ENCODE results near the gene GPRASP3. TPM values are rescaled to one million over a fixed set of nuclear protein-coding genes. Genes with fewer than 3 reads are reported as not detected.
"Not testable (repeated sequence)": the region's sequence is repeated elsewhere in the genome, so short reads cannot be mapped to it uniquely, and the experiment has no call there.

Gene GPRASP3, protein sequence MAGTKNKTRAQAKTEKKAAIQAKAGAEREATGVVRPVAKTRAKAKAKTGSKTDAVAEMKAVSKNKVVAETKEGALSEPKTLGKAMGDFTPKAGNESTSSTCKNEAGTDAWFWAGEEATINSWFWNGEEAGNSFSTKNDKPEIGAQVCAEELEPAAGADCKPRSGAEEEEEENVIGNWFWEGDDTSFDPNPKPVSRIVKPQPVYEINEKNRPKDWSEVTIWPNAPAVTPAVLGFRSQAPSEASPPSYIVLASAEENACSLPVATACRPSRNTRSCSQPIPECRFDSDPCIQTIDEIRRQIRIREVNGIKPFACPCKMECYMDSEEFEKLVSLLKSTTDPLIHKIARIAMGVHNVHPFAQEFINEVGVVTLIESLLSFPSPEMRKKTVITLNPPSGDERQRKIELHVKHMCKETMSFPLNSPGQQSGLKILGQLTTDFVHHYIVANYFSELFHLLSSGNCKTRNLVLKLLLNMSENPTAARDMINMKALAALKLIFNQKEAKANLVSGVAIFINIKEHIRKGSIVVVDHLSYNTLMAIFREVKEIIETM
- polyA plus RNA-seq (ENCODE audit: insufficient read depth in 1 of 5, insufficient read length in 5 of 5, low replicate concordance in 1 of 5): 10 to 100 TPM; 13.2 to 19.4 (median 17.3) TPM
- long read RNA-seq, donor 1, full-length matches to known transcripts: 2 of 2 reads
- long read RNA-seq, donor 1, partial matches to known transcripts: 0 of 2 reads
- long read RNA-seq, donor 1, other reads (novel, unspliced or antisense): 0 of 2 reads
- long read RNA-seq, donor 2, full-length matches to known transcripts: 1 of 1 reads
- long read RNA-seq, donor 2, partial matches to known transcripts: 0 of 1 reads
- long read RNA-seq, donor 2, other reads (novel, unspliced or antisense): 0 of 1 reads
- long read RNA-seq, donor 3, full-length matches to known transcripts: 1 of 1 reads
- long read RNA-seq, donor 3, partial matches to known transcripts: 0 of 1 reads
- long read RNA-seq, donor 3, other reads (novel, unspliced or antisense): 0 of 1 reads
- long read RNA-seq, donor 4, full-length matches to known transcripts: 2 of 2 reads
- long read RNA-seq, donor 4, partial matches to known transcripts: 0 of 2 reads
- long read RNA-seq, donor 4, other reads (novel, unspliced or antisense): 0 of 2 reads
- long read RNA-seq, donor 5, full-length matches to known transcripts: 2 of 2 reads
- long read RNA-seq, donor 5, partial matches to known transcripts: 0 of 2 reads
- long read RNA-seq, donor 5, other reads (novel, unspliced or antisense): 0 of 2 reads
- long read RNA-seq, donor 6, full-length matches to known transcripts: 3 of 3 reads
- long read RNA-seq, donor 6, partial matches to known transcripts: 0 of 3 reads
- long read RNA-seq, donor 6, other reads (novel, unspliced or antisense): 0 of 3 reads
- long read RNA-seq, donor 7, partial matches to known transcripts: 0 of 6 reads
- long read RNA-seq, donor 7, other reads (novel, unspliced or antisense): 0 of 6 reads
- long read RNA-seq, donor 8: 0 reads

DNA sequence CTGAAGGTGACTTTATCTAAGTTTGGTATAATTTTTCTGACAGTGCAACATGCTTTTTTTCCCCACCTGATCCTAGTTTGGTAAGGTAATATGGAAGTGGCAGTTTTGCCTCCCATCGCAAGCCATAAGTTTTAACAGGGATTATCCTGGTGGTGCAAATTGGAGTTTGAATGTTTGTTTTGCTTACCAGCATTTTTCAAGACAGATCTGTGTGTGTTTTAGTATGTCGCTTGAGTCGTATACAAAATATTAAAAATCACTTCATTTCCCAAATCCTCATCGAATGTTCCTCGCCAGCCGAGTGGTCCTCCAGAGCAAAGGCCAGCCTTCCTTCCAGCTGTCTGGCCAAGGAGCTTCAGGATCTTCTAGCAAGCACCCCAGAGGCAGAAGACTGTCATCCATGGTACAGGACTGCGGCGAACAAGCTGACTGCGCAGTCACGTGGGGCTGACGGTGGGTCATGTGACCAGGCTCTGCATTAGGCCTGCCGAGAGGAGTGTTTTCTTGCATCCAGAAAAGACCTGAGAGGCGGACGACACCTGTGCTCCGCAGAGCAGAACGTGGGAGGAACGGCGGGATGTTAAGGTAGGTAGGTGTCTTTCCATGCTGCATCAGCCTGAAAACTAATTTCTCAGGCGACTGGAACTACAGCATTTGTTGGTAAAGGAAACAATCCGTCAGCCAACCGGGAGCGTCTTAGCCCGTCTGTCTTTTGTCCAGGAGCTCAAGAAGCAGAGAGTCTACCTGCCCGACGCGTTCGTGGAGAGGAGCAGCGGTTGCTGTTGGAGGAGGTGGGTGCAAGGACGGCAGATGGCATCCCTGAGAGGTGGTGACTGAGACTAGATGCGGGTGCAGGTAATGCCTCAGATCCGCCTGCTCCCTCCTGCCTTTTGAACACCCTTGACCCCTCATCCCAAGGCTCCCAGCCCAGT is at the start of gene GPRASP3:
Gene GPRASP3 (plus strand): TSS at position 507 of the 932 bp plus-strand sequence. CDS start 28,253 bp downstream, outside the sequence.
- peak; percentile 64 to 71 for DNase-seq

DNA sequence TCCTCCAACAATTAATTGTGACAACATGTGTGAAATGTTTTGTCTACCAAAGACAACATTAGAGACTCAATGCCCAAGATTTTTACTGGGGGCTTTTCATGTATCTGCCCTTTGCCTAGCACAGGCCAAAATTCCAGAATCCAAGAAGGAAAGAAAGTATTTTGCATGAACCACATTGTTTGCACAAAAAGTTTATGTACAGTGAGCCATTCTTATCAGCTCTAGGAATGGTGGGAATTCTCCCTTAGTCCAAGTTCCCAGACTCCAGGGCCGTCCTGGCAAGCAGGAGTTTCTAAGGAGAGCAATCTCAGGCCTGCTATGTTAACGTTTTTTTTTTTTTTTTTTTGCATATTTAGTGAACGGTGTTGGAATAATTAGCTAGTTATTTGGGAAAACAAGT is 47.7 kb upstream of the GPRASP3 start:
- no peak for DNase-seq

DNA sequence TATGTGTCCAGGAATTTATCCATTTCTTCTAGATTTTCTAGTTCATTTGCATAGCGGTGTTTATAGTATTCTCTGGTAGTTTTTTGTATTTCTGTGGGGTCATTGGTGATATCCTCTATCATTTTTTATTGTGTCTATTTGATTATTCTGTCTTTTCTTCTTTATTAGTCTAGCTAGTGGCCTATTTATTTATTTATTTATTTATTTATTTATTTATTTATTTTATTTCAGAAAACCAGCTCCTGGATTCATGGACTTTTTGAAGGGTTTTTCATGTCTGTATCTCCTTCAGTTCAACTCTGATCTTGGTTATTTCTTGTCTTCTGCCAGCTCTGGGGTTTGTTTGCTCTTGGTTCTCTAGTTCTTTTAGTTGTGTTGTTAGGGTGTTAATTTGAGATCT is 43.1 kb upstream of the GPRASP3 start:
- DNase-seq: not testable (repeated sequence)

DNA sequence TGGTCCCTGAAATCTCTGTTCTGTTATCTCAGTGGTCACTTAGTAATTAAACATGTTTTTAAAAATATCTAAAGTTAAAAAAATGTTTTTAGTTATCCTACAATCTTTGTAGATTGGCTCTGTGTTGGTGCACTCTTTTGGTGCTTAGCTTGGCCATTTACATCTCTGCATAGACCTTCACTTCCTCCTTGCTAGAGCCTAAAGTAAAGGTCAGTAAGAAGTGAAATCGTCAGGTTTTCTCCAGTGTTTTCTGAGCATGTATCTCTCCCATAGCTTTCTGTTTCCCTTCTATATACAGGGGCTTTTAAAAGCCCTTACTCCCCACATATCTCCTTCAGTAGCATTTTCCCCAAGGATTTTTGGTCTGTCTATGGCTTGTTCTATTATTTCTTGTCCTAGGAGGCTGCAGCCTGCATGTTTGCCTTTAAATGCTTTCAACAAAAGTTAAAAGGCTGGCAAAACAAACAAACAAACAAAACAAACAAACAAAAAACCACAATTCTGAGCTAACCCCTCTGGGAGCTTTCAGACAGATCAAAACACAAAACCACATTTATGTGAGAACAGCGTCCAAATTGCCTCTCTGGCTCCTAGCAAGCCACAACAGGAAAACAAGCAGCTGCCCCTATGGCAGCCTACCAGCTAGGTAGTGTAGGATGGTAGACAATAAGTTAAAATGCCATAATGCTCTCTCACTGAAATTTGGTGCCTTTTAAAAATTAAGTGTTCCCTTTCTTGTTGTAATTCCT is 35.6 kb upstream of the GPRASP3 start:
- DNase-seq: no peak

DNA sequence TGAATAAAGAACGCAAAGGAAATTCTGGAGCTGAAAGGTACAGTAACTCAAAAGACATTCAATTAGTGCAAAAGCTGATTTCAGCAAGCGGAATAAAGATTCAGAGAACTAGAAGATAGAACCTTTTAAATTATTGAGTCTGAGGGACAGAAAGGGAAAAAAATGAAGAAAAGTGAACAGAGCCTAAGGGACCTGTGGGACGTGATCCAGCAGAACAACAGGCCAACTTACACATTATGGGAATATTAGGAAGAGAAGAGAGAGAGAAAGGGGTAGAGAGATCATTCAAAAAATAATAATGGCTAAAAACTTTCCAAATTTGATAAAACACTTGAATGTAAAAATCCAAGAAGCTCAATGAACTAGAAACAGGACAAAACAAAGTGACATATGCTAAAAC is 25.8 kb upstream of the GPRASP3 start:
- DNase-seq: no peak

DNA sequence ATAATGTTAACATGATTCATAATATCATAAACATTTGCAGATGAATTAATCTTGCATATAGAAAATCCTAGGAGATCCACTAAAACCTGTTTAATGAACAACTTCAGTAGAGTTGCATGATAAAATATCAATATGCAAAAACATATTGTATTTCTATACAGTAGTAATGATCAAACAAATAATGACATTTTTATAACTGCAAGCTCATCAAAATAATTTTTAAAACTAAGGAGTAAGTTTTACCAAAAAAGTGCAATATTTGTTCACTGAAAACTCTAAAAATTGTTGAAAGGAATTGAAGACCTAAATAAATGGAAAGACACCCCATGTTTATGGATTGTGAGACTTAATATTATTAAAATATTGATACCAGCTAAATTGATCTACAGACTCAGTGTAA is 24.2 kb upstream of the GPRASP3 start:
- DNase-seq: no peak

DNA sequence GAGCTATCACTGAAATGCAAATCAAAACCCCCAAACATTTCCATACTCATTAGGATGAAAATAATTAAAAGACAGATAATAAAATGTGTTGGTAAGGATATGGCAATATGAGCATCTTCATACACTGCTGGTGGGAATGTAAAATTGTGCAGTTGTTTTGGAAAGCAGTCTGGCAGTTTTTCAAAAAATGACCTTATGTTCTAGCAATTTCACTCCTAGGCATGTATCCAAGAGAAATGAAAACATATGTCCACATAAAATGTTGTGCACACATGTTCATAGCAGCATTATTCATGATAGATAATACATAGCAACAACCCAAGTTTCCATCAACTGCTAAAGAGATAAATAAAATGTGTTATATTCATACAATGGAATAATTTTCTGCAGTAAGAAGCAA is 23.0 kb upstream of the GPRASP3 start:
- DNase-seq: peak; percentile 38 to 44

DNA sequence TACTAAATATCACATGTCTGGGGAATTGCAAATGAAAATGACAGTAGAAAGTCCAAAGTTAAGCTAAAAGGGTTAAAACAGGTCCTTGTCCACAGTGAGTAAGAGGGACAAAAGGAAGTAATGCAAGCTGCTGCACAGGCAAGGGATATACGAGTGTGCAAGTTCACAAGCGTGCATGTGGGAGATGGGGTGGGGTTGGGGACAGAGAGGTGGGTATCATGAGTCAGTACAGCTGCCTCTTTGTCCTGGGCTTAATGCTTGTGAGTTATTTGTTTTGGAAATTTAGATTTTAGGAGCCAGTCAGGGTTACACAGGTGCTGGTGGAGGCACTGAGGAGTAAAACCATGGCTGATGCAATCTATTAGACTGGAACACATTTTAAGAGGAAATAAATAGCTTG is 11.6 kb upstream of the GPRASP3 start:
- DNase-seq: no peak

DNA sequence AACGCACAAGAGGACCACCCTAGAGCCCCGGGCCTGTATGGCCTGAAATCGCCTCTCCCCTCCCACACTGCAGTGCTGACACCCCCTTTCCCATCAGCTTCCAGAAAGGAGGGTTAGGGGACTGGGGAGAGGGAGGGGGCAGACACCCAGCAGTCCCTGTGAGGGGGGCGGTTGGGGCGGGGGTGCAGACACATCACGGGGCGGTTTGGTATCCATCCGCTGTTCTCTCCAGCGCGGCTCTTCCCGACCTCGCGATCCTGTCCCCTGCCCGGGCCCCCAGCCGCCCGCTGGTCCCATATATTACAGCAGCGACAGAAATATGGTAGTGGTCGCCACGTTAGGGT is 8.7 kb upstream of the GPRASP3 start:
- DNase-seq: no peak

DNA sequence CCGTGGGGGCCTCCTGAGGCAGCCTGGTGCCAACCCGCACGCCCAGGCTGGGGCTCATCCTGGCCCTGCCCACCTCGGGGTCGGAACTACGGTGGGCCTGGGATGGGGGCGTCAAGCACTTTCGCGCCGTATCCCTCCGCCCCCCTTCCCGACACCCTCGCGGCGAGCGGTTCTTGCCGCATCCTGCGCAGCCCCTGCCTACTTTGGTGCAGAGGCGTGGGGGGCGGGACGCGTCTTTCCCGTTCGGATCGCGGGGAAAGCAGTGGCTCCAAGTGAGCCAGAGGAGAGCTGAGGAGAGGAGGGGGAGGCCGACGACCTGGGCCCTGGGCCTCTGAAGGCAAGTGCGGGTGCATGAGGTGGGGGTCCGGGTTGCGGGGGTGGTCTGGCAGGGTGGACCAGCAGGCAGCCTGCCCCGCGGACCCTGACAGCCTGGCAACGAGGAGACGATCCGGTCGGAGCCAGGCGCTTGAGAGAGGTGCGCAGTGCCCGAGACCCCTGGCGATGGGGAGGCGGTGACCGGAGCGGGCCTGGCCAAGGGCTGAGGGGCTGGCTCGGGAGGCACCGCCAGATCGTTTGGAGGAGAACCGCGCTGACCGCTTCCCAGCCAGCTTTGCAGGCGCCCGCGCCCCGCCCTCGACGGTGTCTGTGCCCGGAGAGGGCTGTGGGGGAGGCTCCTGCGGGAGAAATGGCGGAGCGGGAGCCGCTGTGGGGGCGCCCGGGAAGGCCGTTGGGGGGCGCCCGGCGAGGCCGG is 8.2 kb upstream of the GPRASP3 start, which contains the start of gene GPRASP2:
Gene GPRASP2 (plus strand): TSS at position 233 of the 751 bp plus-strand sequence. CDS start 2,422 bp downstream, outside the sequence.
- peak; percentile 57 for DNase-seq

DNA sequence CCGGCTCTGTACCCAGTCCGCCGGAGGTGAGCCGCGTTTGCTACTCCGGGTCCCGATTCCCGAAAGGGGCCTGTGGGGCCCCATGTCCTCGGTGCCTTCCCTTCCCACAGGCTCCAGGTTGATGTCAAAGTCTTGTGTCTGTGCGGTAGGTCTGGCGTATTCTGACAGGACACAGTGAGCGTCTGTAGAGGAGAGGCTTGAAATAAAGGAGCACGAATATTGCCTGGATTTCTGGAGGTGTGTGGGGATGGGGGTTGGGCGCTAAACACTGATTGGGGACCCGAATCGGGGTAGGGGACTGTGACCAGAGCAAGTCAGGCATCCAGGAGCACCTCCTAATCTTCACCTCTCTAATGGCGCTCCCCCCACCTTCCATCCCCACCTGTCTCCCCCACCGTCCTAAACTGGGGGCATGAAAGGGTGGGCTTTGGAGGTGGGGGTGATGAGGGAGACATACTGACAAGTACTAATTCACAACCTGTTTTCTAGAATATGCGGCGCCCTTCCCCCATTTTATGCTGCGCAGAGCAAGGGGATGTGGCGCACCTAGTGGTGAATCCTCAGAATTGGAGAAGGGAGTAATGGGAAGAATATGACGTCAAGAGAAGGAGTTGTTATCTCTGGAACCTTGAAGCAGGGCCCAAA is 7.4 kb upstream of the GPRASP3 start:
- DNase-seq: peak; percentile 46 to 64

DNA sequence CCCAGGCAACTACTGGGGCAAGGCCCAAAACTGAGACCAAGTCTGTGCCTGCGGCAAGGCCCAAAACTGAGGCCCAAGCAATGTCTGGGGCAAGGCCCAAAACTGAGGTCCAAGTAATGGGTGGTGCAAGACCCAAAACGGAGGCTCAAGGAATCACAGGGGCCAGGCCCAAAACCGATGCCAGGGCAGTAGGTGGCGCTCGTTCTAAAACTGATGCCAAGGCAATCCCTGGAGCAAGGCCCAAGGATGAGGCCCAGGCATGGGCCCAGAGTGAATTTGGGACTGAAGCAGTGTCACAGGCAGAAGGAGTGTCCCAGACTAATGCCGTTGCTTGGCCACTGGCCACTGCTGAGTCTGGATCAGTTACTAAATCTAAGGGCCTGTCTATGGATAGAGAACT is 5.5 kb upstream of the GPRASP3 start:
- DNase-seq: no peak

DNA sequence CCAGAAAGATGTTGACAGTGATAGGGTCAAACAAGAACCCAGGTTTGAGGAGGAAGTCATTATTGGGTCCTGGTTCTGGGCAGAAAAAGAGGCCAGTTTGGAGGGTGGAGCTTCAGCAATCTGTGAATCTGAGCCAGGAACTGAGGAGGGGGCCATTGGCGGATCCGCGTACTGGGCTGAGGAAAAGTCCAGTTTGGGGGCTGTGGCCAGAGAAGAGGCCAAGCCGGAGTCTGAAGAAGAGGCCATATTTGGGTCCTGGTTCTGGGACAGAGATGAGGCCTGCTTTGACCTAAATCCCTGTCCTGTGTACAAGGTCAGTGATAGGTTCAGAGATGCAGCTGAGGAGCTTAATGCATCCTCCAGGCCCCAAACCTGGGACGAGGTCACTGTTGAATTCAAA is 4.6 kb upstream of the GPRASP3 start:
- no peak for DNase-seq

DNA sequence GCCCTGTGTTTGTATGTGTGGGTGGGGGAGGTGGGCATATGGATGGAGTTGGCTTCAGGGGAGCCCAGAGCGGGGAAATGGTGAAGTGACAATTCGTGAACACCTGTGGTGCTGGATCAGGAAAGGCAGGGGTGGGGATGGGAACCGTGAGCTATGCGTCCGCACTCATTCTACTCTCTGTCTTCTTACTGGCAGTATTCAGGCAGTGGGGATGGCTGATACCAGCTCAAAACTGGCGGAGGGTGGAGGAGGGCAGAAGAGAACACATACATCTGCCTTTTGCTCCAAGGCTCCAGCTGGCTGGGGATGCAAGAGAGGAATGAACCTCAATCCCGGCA is 595 bp downstream of the GPRASP3 start:
- not testable (repeated sequence) for DNase-seq

DNA sequence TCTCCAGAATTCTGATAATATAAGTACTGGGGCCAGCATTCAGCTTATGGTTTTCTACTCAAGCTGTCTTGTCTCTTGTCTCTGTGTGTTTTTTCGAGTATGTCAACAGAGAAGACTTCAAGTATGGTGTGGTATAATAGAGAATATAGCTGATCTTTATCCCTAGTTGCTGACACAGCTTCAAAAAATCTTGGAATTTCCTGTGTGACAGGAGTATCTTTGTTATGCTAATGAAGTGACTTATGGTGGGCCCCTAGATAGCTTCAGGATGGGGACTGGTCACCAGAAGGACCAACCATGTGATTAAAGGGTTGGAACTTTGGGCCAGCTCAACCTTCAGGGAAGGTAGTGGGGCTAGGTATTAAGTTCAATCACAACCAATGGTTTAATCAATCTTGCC is 2.9 kb downstream of the GPRASP3 start:
- DNase-seq: no peak

DNA sequence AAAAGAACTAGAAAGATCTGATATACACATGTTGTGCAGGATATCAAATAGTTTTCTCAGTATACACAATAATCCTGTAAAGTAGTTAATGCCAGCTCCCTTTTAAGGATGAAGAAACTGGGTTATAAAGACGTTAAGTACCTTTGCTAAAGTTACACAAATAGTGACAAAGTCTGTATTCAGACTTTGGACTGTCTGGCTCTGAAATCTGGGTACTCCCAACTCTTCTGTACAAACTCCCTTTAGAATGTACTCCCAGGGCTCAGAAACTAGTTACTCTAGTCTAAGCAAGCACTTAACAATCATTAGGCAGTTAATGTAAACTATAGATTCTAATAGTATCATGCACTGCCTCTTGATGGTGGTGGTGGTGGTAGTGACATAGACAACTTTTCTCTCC is 7.2 kb downstream of the GPRASP3 start:
- DNase-seq: no peak

DNA sequence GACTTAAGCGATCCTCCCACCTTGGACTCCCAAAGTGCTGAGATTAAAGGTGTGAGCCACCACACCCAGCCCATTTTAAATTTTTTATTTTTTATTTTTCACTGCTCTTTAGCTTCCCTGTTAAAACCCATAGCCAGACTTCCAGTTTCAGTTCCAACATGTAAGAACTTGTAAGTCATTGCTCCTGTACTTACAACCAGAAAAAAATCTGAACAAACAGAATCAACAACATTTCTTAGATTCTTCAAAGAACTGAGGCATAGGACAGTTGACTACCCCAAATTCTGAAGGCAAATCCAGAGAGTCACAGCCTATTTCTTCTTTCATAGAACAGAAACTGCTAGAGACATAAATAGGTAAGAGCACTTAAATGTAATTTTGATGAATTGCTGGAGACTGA is 8.1 kb downstream of the GPRASP3 start:
- no peak for DNase-seq

DNA sequence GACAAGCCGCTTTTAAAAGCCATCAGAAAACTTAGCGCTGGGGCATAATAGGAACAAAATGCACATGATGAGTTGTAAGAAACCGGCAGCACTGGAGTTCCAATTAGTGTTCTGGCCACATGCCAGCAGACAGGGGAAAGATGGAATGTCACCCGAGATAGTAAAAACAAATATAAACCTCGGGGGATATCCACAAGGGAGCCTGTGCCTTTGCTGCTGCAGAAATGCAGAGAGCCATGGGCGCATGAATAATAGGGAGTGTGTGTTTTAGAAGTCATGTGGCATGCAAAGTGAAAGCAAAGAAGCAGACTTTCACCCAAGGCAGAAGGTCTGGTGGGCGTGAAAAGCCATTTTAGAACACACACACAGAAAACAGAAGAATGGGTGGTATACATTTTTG is 19.1 kb downstream of the GPRASP3 start:
- DNase-seq: no peak

All from right lung (tissue), 10 donors.